Esophagus squamous epithelium (tissue), 4 donors: ENCODE measurements around the gene SRGAP3.

Experiments used
- CTCF ChIP-seq, 6 experiments: fragments of 450-650 bp in 4 of 6; fragments of 200-600 bp in 2 of 6; sonication (generic) in 2 of 6; IDR thresholded peaks; one replicate each; pipeline ENCODE4 v1.5.1; 2016 to 2019; ENCODE audit warnings: antibody characterized with exemption in 6 of 6, mild to moderate bottlenecking in 4 of 6, moderate library complexity in 4 of 6
- POLR2A ChIP-seq, 4 donors: fragments of 450-650 bp; IDR thresholded peaks; one replicate each; pipeline ENCODE4 v1.6.1; 2017; ENCODE audit warnings: antibody characterized with exemption in 4 of 4, mild to moderate bottlenecking in 4 of 4, moderate library complexity in 3 of 4

- no peak for TF ChIP-seq CTCF (IDR thresholded peaks at IDR 0.05)
- TF ChIP-seq POLR2A (IDR thresholded peaks at IDR 0.05), result no peak
Observed at GRCh38 chr3:8972639-8973038, 276.8 kb downstream of the SRGAP3 start.
